ENCODE results near the gene SHTN1.

- TF ChIP-seq CTCF (IDR thresholded peaks at IDR 0.05; ENCODE audit: insufficient read depth, low read length) (no peak), POLR2AphosphoS5 (IDR thresholded peaks at IDR 0.05; ENCODE audit: low read depth) (no peak), REST (IDR thresholded peaks at IDR 0.05; ENCODE audit: insufficient replicate concordance, low read depth) (no peak), GABPA (IDR thresholded peaks at IDR 0.05; ENCODE audit: low read depth) (no peak), SPI1 (IDR thresholded peaks at IDR 0.05; ENCODE audit: borderline replicate concordance, low read depth) (no peak)
These were observed 79.9 kb downstream of the SHTN1 start for GRCh38 chr10:116925056-116925455.
